Measurements from ENCODE around the gene TXNDC17.
A peak's percentile ranks its signal among the peaks of the same experiment; 100 is the strongest.
"Not testable (repeated sequence)": the region's sequence is repeated elsewhere in the genome, so short reads cannot be mapped to it uniquely, and the experiment has no call there.

The TXNDC17 gene

GRCh38 chr17:6637458-6637840, 3.4 kb upstream of the TXNDC17 start:
- DNase-seq (ENCODE audit: low read depth) = no peak

DNA sequence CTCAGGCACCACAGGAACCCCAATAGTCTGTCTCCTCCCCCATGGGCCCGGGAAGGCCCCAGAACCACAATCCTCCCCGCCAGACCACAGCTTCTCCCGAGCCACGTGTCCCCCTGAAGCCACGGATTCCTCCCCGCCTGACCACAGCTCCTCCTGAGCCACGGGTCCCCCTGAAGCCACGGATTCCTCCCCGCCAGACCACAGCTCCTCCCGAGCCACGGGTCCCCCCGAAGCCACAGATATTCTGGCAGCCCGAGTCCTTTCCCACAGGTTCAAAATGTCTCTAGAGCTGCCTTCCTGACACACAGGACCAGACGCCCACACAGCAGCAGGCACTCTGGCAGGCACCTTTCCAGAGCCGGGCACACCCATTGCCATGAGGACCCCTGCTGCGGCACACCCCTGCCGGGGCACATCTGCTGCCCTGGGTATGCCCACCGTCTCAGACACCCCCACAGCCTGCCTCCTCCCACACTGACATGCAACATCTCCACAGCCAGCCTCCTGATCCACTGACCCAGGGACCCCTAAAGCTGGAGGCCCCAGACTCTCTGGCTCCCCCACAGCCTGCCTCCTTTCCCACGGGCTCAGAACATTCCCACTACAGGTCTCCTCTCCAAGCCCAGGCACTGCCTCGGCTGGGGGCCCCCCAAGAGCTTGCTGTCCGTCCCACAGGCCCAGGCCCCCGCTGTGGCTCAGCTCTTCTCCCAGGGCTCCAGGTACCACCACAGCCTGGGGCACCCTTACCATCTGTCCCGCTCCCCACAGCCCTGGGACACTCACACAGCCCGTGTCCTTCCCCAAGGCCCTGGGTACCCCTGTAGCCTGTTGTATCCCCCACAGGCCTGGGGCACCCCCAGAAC, 2.6 kb upstream of the TXNDC17 start:
- DNase-seq (ENCODE audit: low read depth) = no peak

GRCh38 chr17:6639014-6639585, 1.8 kb upstream of the TXNDC17 start:
- no peak for DNase-seq (ENCODE audit: low read depth)

DNA sequence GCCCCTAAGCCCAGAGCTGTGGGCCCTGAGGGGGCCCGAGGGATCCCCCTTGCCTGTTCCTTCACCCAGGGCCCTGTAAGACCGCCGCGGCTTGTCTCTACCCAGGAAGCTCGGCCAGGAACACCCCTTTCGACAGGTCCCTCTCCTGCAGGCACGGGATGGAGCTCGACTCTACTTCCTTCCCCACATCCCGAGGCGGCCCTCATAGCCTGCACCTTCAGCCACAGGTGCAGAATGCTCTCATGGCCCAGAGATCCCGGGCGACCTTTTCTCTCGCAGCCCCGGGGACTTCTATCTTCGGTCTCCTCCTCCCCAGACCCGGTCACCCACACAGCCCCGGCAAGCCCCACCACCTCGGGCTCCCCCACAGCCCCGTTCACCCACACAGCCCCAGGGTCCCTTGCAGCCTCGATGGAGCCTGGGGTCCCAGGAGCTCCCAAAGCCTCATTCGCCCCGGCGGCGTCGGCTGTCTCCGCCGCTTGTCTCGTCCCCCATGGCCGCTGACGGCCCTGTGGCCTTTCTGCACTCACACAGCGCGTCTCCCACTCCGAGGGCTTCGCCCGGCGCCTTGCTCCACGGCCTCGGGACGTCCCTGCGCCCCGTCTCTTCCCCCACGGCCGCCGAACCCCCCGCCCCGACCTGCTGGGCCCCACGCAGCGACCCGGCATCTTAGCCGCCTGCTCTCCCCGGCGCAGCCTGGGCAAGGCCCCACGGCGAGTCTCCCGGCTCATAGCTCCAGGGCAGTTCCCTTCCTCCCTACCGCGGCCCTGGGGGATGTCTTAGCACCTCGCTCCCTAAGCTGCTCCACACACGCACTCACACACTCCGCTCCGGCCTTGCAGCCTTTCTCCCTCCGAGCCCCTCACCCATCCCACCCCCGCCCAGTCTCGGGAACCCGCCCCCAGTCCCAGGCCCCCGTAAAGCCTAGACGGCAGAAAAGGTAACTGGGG, 999 bp upstream of the TXNDC17 start:
- DNase-seq (ENCODE audit: low read depth) = no peak

- no peak for DNase-seq (ENCODE audit: low read depth)
Measured at GRCh38 chr17:6641247-6641863, 495 bp downstream of the TXNDC17 start.

DNA sequence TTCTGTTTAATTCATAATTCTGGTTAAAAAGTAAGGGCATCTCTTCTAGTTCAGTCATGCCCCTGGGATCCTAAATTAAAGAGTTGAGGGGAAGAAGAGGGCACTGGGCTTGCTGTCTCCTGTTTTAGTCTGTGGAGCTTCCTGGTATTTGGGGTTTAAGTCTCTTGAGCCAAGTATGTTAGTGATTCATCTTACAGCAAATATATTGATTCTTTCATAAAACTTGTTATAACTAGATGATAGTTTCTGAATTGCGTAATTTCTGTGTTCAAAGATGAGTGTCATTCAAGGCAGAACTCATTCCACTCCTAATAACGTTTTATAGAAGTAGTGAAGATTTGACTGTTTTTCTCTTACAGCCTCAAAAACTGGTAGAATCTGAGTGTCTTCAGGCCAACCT, 1.7 kb downstream of the TXNDC17 start:
- DNase-seq (ENCODE audit: low read depth) = no peak

DNA sequence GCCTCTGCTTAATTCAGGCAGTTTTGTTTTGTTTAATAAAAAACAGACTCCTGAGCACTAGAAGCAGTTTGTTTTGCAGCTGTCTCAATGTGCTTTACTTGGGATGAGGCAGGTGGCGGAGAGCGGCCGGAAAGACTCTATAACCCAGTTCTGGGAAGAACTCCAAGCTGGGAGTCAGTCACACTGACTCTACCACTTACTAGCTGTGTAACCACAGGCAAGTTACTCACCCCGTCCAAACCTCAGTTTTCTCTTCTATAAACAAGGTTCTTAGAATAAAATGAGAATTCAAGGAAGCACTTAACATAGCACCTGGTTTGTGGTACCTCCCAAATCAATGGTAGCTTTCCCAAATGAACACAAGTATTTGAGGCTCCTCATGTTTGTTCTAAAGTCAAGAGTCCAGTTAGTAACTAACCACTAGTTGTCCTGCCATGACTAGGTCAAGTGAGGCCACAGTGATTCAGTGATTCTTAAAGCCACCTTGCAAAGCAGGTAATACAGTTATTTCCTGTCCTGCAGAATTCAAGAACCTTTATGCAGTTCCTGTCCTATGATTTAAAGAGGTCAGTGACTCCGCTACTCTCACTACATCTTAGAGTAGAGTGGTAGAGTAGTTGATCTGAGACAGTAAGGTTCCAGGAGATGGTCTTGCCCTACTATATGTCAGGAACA, 2.7 kb downstream of the TXNDC17 start:
- DNase-seq (ENCODE audit: low read depth) = no peak

DNA sequence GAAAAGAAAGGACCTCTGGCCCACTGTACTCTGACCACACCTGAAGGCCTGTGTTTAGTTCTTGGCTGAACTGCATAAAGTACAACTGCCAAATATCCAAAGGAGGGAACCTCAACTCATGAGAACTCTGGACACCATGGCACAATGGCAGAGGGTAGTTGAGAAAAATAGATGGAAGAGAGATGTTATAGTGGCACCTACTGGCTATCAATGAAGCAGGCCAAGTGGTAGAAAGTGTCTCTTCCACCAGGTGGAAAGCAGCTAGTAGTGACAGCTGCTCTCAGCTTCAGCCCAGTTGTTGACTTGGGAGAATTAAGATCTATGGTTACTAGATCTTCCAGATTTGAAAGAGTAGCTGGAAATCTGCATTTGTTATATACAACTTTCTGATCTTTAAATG, 7.3 kb downstream of the TXNDC17 start:
- DNase-seq (ENCODE audit: low read depth) = no peak

DNA sequence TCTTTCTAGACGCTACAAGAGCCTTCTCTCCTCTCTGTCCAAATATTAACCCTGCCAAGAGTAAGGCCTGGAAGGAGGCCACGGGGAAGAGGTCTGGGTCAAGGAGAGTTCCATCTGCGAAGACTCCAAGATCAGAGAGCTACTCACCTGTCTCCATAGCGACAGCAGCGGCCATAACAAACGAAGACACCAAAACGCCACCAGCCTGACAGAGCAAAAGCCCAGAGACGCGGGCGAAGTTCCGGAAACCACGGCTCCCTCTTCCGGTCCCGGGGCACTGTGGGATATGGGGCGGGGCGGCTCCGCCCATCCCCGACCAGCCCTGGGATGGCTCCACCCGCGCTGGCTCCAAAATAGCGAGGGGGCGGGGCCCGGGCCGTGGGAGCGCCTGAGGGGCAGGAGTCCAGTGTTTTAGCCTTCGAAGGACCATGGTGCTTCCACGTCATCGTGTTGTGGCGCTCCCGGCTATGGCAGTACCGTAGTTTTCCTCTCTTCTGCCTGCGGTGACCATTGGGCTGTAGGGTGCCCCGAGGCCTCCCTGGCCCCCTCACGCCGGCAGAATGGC, 10.6 kb downstream of the TXNDC17 start, which contains the start of the genes C17orf100 and MED31:
TSS of gene C17orf100 (plus strand) at position 409 of the 565 bp plus-strand sequence. CDS start at position 561, 152 bp downstream.
TSS of gene MED31 (minus strand) at position 252 of the 565 bp plus-strand sequence. CDS start at position 175, 77 bp downstream.
- DNase-seq (ENCODE audit: low read depth) = peak; percentile 88

DNA sequence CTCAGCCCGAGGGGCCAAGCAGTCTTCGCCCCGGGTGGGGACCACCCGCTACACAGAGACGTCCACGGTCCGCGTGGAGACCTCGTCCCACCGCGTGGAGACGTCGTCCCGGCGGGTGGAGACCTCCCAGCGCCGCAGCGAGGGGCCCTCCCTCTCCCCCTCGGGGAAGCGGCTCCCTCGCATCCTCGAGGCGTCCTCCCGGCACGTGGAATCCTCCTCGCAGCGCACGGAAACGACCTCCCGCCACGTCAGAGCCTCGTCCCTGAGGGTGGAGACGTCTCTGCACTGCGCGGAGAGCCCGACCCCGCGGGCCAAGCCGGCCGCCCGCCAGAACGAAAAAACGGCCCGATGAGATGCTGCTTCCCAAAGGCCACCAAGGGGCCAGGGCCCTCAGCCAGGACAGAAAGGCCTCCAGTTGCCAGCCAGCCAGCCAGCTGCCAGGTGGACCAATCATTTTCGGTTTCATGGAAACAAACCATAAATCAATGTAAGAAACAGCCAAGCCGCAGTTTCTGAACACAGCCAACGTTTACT, 11.1 kb downstream of the TXNDC17 start:
- DNase-seq (ENCODE audit: low read depth) = no peak

DNA sequence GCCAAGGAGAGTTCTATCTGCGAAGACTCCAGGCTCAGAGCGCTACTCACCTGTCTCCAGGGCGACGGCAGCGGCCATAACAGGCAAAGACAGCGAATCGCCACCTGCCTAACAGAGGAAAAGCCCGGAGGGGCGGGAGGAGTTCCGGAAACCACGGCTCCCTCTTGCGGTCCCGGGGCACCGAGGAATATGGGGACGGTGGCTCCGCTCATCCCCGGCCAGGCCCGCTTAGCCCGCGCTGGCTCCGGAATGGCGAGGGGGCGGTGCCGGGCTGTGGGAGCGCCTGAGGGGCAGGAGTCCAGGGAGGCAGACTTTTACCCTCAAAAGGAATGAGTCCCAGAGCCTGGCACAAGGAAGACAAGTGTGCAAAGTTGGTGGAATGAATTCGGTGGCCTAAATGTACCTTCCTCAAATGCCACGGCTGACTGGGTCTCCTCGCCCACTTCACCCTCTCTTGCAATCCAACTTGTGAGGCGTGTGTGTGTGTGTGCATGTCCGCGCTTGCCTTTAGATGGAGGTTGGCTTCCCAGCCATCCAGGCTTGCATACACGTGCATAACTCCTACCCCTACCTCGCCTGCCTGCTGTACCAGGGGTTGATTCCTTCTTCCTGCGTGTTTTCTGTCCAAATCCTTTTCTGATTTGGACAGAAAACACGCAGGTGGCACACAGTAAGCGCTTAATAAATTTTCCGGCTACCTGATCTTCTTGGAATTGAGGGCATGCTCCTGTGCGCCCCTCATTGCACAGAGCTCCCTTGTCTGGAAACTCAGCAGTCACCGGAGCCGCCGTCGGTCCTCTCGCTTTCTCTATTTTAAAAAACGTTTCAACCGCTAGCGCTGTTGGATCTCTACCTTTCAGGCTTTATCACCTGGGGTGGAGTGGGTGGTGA, 14.2 kb downstream of the TXNDC17 start:
- no peak for DNase-seq (ENCODE audit: low read depth)

DNA sequence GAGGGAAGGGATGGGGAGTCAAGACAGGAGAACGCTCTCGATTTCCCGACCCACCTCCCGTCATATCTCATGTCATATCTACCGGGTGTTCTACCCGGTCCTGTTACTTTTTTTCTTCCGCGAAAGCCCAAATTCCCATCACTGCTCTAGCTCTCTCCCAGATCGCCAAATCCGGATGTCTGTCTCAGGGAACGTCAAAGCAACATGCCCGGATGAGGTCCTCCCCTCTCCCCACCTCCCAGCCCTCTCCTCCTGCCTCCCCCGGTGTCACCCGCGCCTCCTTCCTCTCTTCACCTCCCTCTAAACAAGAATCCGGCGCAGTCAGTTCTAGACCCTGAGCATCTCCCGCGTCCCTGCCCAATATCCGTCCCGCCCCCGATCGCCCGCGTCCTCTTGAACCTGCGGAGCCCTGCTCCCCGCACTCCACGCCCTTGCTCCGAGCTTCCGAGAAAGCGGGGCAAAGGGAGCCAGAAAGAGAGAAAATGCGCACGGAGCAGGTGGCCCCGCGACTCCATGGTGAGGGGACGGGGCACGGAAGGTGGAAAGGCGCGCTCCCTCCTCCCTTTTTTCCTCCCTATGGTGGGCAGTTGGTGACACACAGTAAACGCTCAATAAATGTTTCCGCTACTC, 15.0 kb downstream of the TXNDC17 start:
- not testable (repeated sequence) for DNase-seq (ENCODE audit: low read depth)

DNA sequence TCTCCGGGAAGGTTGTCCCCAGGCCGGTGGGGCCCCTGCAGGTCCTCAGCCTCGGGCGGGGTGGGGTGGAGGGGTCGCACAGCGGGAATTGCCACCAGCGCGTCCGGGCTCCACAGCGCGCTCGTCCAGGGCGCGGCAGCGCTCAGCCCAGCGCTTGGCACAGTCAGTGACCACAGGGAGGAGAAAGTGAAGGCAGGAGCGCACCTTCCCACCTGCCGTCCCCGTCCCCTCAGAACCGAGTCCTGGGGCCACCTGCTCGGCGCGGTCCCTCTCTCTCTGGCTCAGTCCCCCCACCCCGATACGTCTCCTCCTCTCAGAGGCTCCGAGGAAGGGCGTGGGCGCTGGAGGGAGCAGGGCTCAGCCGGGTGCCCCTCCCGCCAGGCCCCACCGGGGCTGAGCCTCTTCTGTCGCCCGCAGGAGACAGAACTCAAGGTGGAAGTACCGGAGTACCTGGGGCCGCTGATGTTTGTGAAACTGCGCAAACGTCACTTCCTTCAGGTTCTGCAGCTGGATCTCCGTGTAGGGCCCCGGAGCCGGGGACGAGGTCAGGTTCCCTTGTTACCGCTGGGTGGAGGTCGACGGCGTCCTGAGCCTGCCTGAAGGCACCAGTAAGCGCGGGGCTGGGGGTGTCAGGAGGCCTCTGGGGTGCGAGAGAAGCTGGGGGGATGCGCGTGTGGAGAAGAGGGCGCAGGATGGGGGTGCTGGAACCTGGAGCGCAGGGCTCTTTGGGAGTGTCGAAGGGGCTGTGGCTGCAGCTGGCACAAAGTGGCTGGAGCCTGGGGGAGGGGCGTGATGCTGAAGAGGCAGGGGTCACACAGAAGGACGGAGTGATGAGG, 16.2 kb downstream of the TXNDC17 start:
- DNase-seq (ENCODE audit: low read depth) = peak; percentile 30

GRCh38 chr17:6657633-6658287, 16.9 kb downstream of the TXNDC17 start:
- no peak for DNase-seq (ENCODE audit: low read depth)

DNA sequence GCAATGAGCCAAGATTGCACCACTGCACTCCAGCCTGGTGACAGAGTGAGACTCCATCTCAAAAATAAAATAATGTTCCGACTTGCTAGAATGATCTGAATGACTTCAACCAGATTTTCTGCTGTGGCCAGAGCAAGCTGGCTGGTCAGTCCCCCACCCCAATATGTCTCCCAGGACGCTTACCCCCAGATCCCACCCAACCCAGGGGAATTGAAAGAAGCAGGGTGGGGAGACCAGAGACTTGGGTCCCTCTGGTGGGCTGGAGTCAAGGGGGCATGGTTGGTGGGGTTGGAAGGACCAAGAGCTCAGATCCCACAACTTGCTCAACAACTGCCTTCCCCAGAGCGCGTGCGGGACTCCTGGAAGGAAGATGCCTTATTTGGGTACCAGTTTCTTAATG, 17.6 kb downstream of the TXNDC17 start:
- not testable (repeated sequence) for DNase-seq (ENCODE audit: low read depth)

DNA sequence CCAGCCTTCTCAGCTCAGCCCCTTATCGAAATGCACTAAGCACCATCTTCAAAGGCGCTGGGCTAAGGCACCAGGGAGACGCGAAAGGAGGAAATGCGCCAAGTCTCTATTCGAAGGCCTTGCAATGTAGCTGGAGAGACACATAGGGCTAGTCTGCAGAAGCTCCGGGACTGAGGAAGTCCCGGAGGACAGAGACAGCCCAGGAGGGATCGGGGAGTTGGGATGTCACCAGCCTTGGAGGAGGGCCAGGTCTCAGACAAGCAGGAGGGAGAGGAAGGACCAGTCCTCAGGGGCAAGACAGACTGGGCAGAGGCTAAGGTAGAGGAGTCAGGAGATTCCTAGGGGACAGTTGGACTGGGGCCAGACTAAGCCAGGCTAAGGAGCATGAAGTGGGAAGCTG, 19.2 kb downstream of the TXNDC17 start:
- no peak for DNase-seq (ENCODE audit: low read depth)

GRCh38 chr17:6660805-6661463, 20.1 kb downstream of the TXNDC17 start:
- no peak for DNase-seq (ENCODE audit: low read depth)

Measured in stimulated activated CD4-positive, alpha-beta T cell treated with anti-CD3 and anti-CD28 coated beads, Interleukin-2, amount 100 ng/mL, for 4 hours (primary cell).